Trophoblast cell (in vitro differentiated cells and primary cell): Measurements from ENCODE around the gene IARS2.

Experiments
- DNase-seq, 2 donors: peaks; one replicate each; pipeline ENCODE4 v3.0.0-alpha.2; 2016
- H2AFZ ChIP-seq: 2 replicates; pipeline ENCODE4 v1.6.1; 2013; ENCODE audit warnings: low read length, moderate library complexity, mild to moderate bottlenecking; ENCODE audit not compliant: insufficient read depth, poor library complexity
- H2AK5ac ChIP-seq: 2 replicates; pipeline ENCODE4 v1.6.1; 2013; ENCODE audit warnings: mild to moderate bottlenecking, low read length
- H2BK120ac ChIP-seq: 2 replicates; pipeline ENCODE4 v1.6.1; 2013; ENCODE audit warnings: low read length, mild to moderate bottlenecking, moderate library complexity; ENCODE audit not compliant: insufficient read depth, poor library complexity
- H2BK12ac ChIP-seq: 2 replicates; pipeline ENCODE4 v1.6.1; 2013; ENCODE audit warnings: mild to moderate bottlenecking, low read length, moderate library complexity
- H2BK5ac ChIP-seq: 2 replicates; pipeline ENCODE4 v1.6.1; 2013; ENCODE audit warnings: low read length, low read depth, moderate library complexity, mild to moderate bottlenecking; ENCODE audit not compliant: poor library complexity
- H3K14ac ChIP-seq: 2 replicates; pipeline ENCODE4 v1.6.1; 2013; ENCODE audit warnings: mild to moderate bottlenecking, low read length
- H3K18ac ChIP-seq: 2 replicates; pipeline ENCODE4 v1.6.1; 2013; ENCODE audit warnings: mild to moderate bottlenecking, low read length
- H3K23ac ChIP-seq: 2 replicates; pipeline ENCODE4 v1.6.1; 2013; ENCODE audit warnings: low read length
- H3K27ac ChIP-seq: 2 replicates; pipeline ENCODE4 v1.5.1; 2013; ENCODE audit warnings: low read depth, mild to moderate bottlenecking, inconsistent platforms, low read length, moderate library complexity
- H3K27me3 ChIP-seq: 2 replicates; pipeline ENCODE4 v1.6.1; 2013; ENCODE audit warnings: inconsistent platforms, mild to moderate bottlenecking, low read length, moderate library complexity; ENCODE audit not compliant: insufficient read depth
- H3K36me3 ChIP-seq, 2 experiments: 1 replicate in 1 of 2; 2 replicates in 1 of 2; pipeline ENCODE4 v1.6.1; 2013; ENCODE audit warnings: low read length in 2 of 2, mild to moderate bottlenecking in 2 of 2, moderate library complexity in 1 of 2; ENCODE audit not compliant: insufficient read depth in 2 of 2, control insufficient read depth in 1 of 2
- H3K4ac ChIP-seq: 2 replicates; pipeline ENCODE4 v1.6.1; 2013; ENCODE audit warnings: low read depth, mild to moderate bottlenecking, low read length, moderate library complexity
- H3K4me1 ChIP-seq, 2 experiments: 1 replicate in 1 of 2; 2 replicates in 1 of 2; pipeline ENCODE4 v1.6.1; 2013; ENCODE audit warnings: low read length in 2 of 2, mild to moderate bottlenecking in 2 of 2, moderate library complexity in 1 of 2; ENCODE audit not compliant: insufficient read depth in 2 of 2, control insufficient read depth in 1 of 2
- H3K4me2 ChIP-seq: 2 replicates; pipeline ENCODE4 v1.6.1; 2013; ENCODE audit warnings: inconsistent platforms, mild to moderate bottlenecking, low read length, moderate library complexity
- H3K4me3 ChIP-seq: 2 replicates; pipeline ENCODE4 v1.5.1; 2013; ENCODE audit warnings: mild to moderate bottlenecking, low read depth, low read length, inconsistent platforms
- H3K79me1 ChIP-seq: one replicate; pipeline ENCODE4 v1.6.1; 2013; ENCODE audit warnings: low read length
- H3K79me2 ChIP-seq: 2 replicates; pipeline ENCODE4 v1.6.1; 2013; ENCODE audit warnings: low read length, mild to moderate bottlenecking; ENCODE audit not compliant: control insufficient read depth, insufficient read depth, poor library complexity
- H3K9ac ChIP-seq: 2 replicates; pipeline ENCODE4 v1.6.1; 2013; ENCODE audit warnings: mild to moderate bottlenecking, low read length
- H3K9me3 ChIP-seq: 2 replicates; pipeline ENCODE4 v1.6.1; 2013; ENCODE audit warnings: low read depth, mild to moderate bottlenecking, control low read depth, inconsistent platforms, low read length; ENCODE audit not compliant: insufficient read depth
- H4K12ac ChIP-seq: 2 replicates; pipeline ENCODE4 v1.6.1; 2013; ENCODE audit warnings: low read depth, mild to moderate bottlenecking, low read length, moderate library complexity
- H4K8ac ChIP-seq: 2 replicates; pipeline ENCODE4 v1.6.1; 2013; ENCODE audit warnings: low read depth, mild to moderate bottlenecking, low read length, moderate library complexity
- H4K91ac ChIP-seq: one replicate; pipeline ENCODE4 v1.6.1; 2013; ENCODE audit warnings: low read depth, mild to moderate bottlenecking, low read length, moderate library complexity
- WGBS: extraction: QIAGEN DNeasy Blood & Tissue Kit; methylation state at CpG from one replicate; pipeline ENCODE4 v1.1.7; 2013; ENCODE audit warnings: missing lambda C conversion rate; ENCODE audit not compliant: insufficient read length, insufficient coverage; ENCODE audit errors: extremely low coverage; 5-methylcytosine and 5-hydroxymethylcytosine counted together

Gene IARS2

GRCh38 chr1:220067269-220068204, 26.4 kb upstream of the IARS2 start:
- DNase-seq, result no peak
- Histone ChIP-seq H3K79me2 (no peaks in the 10 kb centered on the region), H3K36me3 (peaks cover 7 to 12% of the 10 kb centered on the region in 2 experiments), H3K18ac (no peak overlapping the region), H2BK120ac (no peak overlapping the region), H3K4me1 (no peaks in the 10 kb centered on the region), H2BK12ac (no peak overlapping the region), H2BK5ac (no peak overlapping the region), H4K91ac (no peak overlapping the region), H2AK5ac (no peak overlapping the region), H3K9ac (no peak overlapping the region), H3K23ac (no peak overlapping the region), H3K4me3 (no peak overlapping the region), H4K12ac (no peak overlapping the region), H3K4ac (no peak overlapping the region), H3K27me3 (no peaks in the 10 kb centered on the region), H3K27ac (no peak overlapping the region), H3K79me1 (no peaks in the 10 kb centered on the region), H3K9me3 (no peaks in the 10 kb centered on the region), H3K14ac (no peak overlapping the region), H4K8ac (no peak overlapping the region), H3K4me2 (no peak overlapping the region), H2AFZ (no peak overlapping the region)
- no CpG with 5 or more reads among the region's 3 CpGs for WGBS

- Histone ChIP-seq H3K27ac (no peak overlapping the region), H2BK12ac (no peak overlapping the region)
- no CpG with 5 or more reads among the region's 4 CpGs for WGBS
Measured at GRCh38 chr1:220076861-220077762, 16.8 kb upstream of the IARS2 start.

DNA sequence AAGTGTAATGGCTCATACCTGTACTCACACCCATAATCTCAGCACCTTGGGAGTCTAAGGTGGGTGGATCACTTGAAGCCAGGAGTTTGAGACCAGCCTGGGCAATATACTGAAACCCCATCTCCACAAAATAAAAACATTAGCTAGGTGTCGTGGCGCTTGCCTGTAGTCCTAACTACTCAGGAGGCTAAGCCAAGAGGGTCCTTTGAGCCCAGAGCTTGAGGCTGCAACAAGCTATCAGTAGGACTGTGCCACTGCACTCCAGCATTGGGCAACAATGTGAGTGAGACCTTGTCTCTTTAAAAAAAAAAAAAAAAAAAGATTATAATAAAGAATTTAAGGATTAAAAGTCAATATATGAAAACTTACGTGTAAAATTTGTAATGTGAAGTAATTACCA, 16.0 kb upstream of the IARS2 start:
- no peak overlapping the region for H4K8ac ChIP-seq
- H4K12ac ChIP-seq, result no peak overlapping the region
- no peak overlapping the region for H3K27ac ChIP-seq
- H4K91ac ChIP-seq, result no peak overlapping the region
- no peak overlapping the region for H2BK12ac ChIP-seq
- H2AK5ac ChIP-seq, result no peak overlapping the region
- no peak overlapping the region for H2AFZ ChIP-seq
- H3K27me3 ChIP-seq, result no peaks in the 10 kb centered on the region
- H2BK5ac ChIP-seq, result no peak overlapping the region
- H3K18ac ChIP-seq, result peak overlapping the region; percentile 59
- no peaks in the 10 kb centered on the region for H3K79me2 ChIP-seq
- WGBS, result no CpG with 5 or more reads among the region's 3 CpGs
- H3K79me1 ChIP-seq, result no peaks in the 10 kb centered on the region
- H3K4me1 ChIP-seq, result no peaks in the 10 kb centered on the region
- H3K36me3 ChIP-seq, result peaks cover 4 to 7% of the 10 kb centered on the region in 2 experiments
- no peak overlapping the region for H3K4me2 ChIP-seq
- no peak overlapping the region for H3K9ac ChIP-seq
- DNase-seq, result no peak
- no peak overlapping the region for H3K23ac ChIP-seq
- no peak overlapping the region for H3K4me3 ChIP-seq
- no peaks in the 10 kb centered on the region for H3K9me3 ChIP-seq
- no peak overlapping the region for H2BK120ac ChIP-seq
- no peak overlapping the region for H3K4ac ChIP-seq
- H3K14ac ChIP-seq, result no peak overlapping the region

More at GRCh38 chr1:220076861-220077762, 16.8 kb upstream of the IARS2 start:
- Histone ChIP-seq H3K23ac (no peak overlapping the region), H3K4ac (no peak overlapping the region), H4K91ac (no peak overlapping the region), H3K14ac (no peak overlapping the region), H3K4me2 (no peak overlapping the region), H3K9me3 (no peaks in the 10 kb centered on the region), H2BK5ac (no peak overlapping the region), H3K79me2 (no peaks in the 10 kb centered on the region), H2AK5ac (no peak overlapping the region), H3K27me3 (no peaks in the 10 kb centered on the region), H3K4me3 (no peak overlapping the region), H3K36me3 (peaks cover 8 to 10% of the 10 kb centered on the region in 2 experiments), H4K12ac (no peak overlapping the region), H3K18ac (no peak overlapping the region), H4K8ac (no peak overlapping the region), H2BK120ac (no peak overlapping the region), H2AFZ (no peak overlapping the region), H3K79me1 (no peaks in the 10 kb centered on the region), H3K4me1 (no peaks in the 10 kb centered on the region), H3K9ac (no peak overlapping the region)
- no peak for DNase-seq

GRCh38 chr1:220084460-220084859, 9.5 kb upstream of the IARS2 start:
- H3K18ac ChIP-seq, result no peak overlapping the region
- no peak for DNase-seq
- H3K23ac ChIP-seq, result no peak overlapping the region
- H3K4me1 ChIP-seq, result no peaks in the 10 kb centered on the region
- H3K9me3 ChIP-seq, result no peaks in the 10 kb centered on the region
- H4K91ac ChIP-seq, result no peak overlapping the region
- H3K79me2 ChIP-seq, result peaks cover under 1% of the 10 kb centered on the region
- no peak overlapping the region for H2BK12ac ChIP-seq
- no peak overlapping the region for H4K12ac ChIP-seq
- WGBS, result no CpG with 5 or more reads among the region's 1 CpG
- H3K14ac ChIP-seq, result no peak overlapping the region
- no peaks in the 10 kb centered on the region for H3K27me3 ChIP-seq
- H3K4ac ChIP-seq, result no peak overlapping the region
- H3K4me3 ChIP-seq, result no peak overlapping the region
- no peak overlapping the region for H2AK5ac ChIP-seq
- no peak overlapping the region for H3K27ac ChIP-seq
- H3K9ac ChIP-seq, result no peak overlapping the region
- H2BK120ac ChIP-seq, result no peak overlapping the region
- H2BK5ac ChIP-seq, result no peak overlapping the region
- H2AFZ ChIP-seq, result no peak overlapping the region
- no peaks in the 10 kb centered on the region for H3K79me1 ChIP-seq
- H4K8ac ChIP-seq, result no peak overlapping the region
- no peak overlapping the region for H3K4me2 ChIP-seq
- peaks cover 0 to 3% of the 10 kb centered on the region in 2 experiments for H3K36me3 ChIP-seq
